Vagina (tissue), 2 donors: ENCODE measurements around the gene FAM107B.

Experiments used
- POLR2A ChIP-seq, 2 donors: fragments of 450-650 bp; IDR thresholded peaks; one replicate each; pipeline ENCODE4 v1.6.1; 2017; ENCODE audit warnings: antibody characterized with exemption in 2 of 2, mild to moderate bottlenecking in 2 of 2, moderate library complexity in 2 of 2
- POLR2AphosphoS5 ChIP-seq, 2 donors: sonication (generic); formaldehyde crosslinking; IDR thresholded peaks; one replicate each; pipeline ENCODE4 v1.9.0; 2017; ENCODE audit warnings: antibody characterized with exemption in 2 of 2, mild to moderate bottlenecking in 2 of 2, low read depth in 1 of 2; ENCODE audit not compliant: insufficient read depth in 1 of 2
- TF ChIP-seq, protein P1 (sequence below), 3 experiments: fragments of 450-650 bp in 2 of 3; fragments of 200-600 bp in 1 of 3; sonication (generic) in 1 of 3; IDR thresholded peaks; one replicate each; pipeline ENCODE4 v1.5.1; 2017 to 2019; ENCODE audit warnings: antibody characterized with exemption in 3 of 3, mild to moderate bottlenecking in 2 of 3, moderate library complexity in 2 of 3

DNA sequence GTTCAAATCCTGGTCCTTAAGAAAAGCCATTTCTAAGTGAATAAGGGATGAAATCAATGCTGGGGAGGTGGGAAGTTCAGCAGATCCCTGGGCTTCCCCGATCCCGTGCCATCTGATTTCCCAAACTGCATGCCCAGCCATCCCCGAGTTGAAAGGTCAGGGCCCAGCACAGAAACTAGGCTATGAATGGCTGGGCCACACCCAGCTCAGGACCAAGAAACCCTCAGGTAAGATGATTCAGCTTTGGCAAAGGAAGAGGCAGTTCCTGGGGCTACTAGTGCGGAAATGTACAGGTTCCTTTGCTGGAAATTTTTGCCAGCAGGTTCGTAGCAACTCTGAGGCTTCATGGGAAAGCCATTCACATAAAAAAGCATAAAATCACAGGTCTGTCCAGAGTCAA is 182.7 kb downstream of the FAM107B start:
- TF ChIP-seq, protein P1, sequence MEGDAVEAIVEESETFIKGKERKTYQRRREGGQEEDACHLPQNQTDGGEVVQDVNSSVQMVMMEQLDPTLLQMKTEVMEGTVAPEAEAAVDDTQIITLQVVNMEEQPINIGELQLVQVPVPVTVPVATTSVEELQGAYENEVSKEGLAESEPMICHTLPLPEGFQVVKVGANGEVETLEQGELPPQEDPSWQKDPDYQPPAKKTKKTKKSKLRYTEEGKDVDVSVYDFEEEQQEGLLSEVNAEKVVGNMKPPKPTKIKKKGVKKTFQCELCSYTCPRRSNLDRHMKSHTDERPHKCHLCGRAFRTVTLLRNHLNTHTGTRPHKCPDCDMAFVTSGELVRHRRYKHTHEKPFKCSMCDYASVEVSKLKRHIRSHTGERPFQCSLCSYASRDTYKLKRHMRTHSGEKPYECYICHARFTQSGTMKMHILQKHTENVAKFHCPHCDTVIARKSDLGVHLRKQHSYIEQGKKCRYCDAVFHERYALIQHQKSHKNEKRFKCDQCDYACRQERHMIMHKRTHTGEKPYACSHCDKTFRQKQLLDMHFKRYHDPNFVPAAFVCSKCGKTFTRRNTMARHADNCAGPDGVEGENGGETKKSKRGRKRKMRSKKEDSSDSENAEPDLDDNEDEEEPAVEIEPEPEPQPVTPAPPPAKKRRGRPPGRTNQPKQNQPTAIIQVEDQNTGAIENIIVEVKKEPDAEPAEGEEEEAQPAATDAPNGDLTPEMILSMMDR (IDR thresholded peaks at IDR 0.05) = no peak
- TF ChIP-seq POLR2A (IDR thresholded peaks at IDR 0.05) = no peak
- TF ChIP-seq POLR2AphosphoS5 (IDR thresholded peaks at IDR 0.05; ENCODE audit: insufficient read depth in 1 of 2, low read depth in 1 of 2) = no peak
